H9 (cell line): ENCODE results near the gene ACTN3. TPM values are rescaled to one million over a fixed set of nuclear protein-coding genes. Genes with fewer than 3 reads are reported as not detected.

Experiments
- DNase-seq: peaks from one replicate; pipeline ENCODE4 v3.0.0-alpha.2; 2017
- H2AFZ ChIP-seq: one replicate; pipeline ENCODE4 v1.6.1; 2013; ENCODE audit warnings: mild to moderate bottlenecking, low read length, control low read depth, moderate library complexity
- H2AK5ac ChIP-seq: 2 replicates; pipeline ENCODE4 v1.6.1; 2013; ENCODE audit warnings: low read length, control low read depth, mixed read lengths; ENCODE audit not compliant: insufficient read length
- H2BK120ac ChIP-seq: one replicate; pipeline ENCODE4 v1.6.1; 2013; ENCODE audit warnings: low read depth, mild to moderate bottlenecking, low read length, control low read depth, inconsistent platforms; ENCODE audit not compliant: poor library complexity, severe bottlenecking
- H2BK12ac ChIP-seq: 2 replicates; pipeline ENCODE4 v1.6.1; 2013; ENCODE audit warnings: low read length, control low read depth, mixed read lengths, low read depth; ENCODE audit not compliant: insufficient read length
- H2BK15ac ChIP-seq: 2 replicates; pipeline ENCODE4 v1.6.1; 2013; ENCODE audit warnings: low read depth, low read length, control low read depth
- H2BK20ac ChIP-seq: one replicate; pipeline ENCODE4 v1.6.1; 2013; ENCODE audit warnings: low read depth, mild to moderate bottlenecking, low read length, control low read depth, inconsistent platforms; ENCODE audit not compliant: poor library complexity, severe bottlenecking
- H2BK5ac ChIP-seq: 2 replicates; pipeline ENCODE4 v1.6.1; 2013; ENCODE audit warnings: low read length, control low read depth, mixed read lengths; ENCODE audit not compliant: insufficient read length
- H3K14ac ChIP-seq: 2 replicates; pipeline ENCODE4 v1.6.1; 2013; ENCODE audit warnings: low read length, control low read depth; ENCODE audit not compliant: insufficient read depth
- H3K18ac ChIP-seq: 2 replicates; pipeline ENCODE4 v1.6.1; 2013; ENCODE audit warnings: low read depth, mild to moderate bottlenecking, mixed read lengths, low read length, control low read depth; ENCODE audit not compliant: insufficient read length
- H3K23ac ChIP-seq: 2 replicates; pipeline ENCODE4 v1.6.1; 2013; ENCODE audit warnings: low read length, control low read depth, mixed read lengths, low read depth; ENCODE audit not compliant: insufficient read length
- H3K23me2 ChIP-seq: 2 replicates; pipeline ENCODE4 v1.6.1; 2013; ENCODE audit warnings: low read depth, mild to moderate bottlenecking, mixed read lengths, low read length, control low read depth; ENCODE audit not compliant: insufficient read length, poor library complexity, severe bottlenecking
- H3K27ac ChIP-seq: 2 replicates; pipeline ENCODE4 v1.5.1; 2013; ENCODE audit warnings: low read length, control low read depth, mixed read lengths, low read depth; ENCODE audit not compliant: insufficient read length
- H3K27me3 ChIP-seq: 2 replicates; pipeline ENCODE4 v1.6.1; 2013; ENCODE audit warnings: low read length, control low read depth, inconsistent platforms; ENCODE audit not compliant: insufficient read depth
- H3K4ac ChIP-seq: 2 replicates; pipeline ENCODE4 v1.6.1; 2013; ENCODE audit warnings: low read depth, mild to moderate bottlenecking, control low read depth, inconsistent platforms, low read length, moderate library complexity
- H3K4me1 ChIP-seq: 2 replicates; pipeline ENCODE4 v1.6.1; 2013; ENCODE audit warnings: low read length, control low read depth, inconsistent platforms; ENCODE audit not compliant: insufficient read depth
- H3K4me2 ChIP-seq: 2 replicates; pipeline ENCODE4 v1.6.1; 2013; ENCODE audit warnings: low read length, control low read depth, mixed read lengths; ENCODE audit not compliant: insufficient read length, insufficient read depth
- H3K56ac ChIP-seq: 2 replicates; pipeline ENCODE4 v1.6.1; 2013; ENCODE audit warnings: low read depth, mild to moderate bottlenecking, mixed read lengths, low read length, control low read depth; ENCODE audit not compliant: insufficient read length
- H3K79me1 ChIP-seq: 2 replicates; pipeline ENCODE4 v1.6.1; 2013; ENCODE audit warnings: low read depth, mild to moderate bottlenecking, moderate library complexity, low read length, control low read depth, inconsistent platforms; ENCODE audit not compliant: insufficient read depth, poor library complexity, severe bottlenecking
- H3K79me2 ChIP-seq: 2 replicates; pipeline ENCODE4 v1.6.1; 2013; ENCODE audit warnings: low read length, control low read depth, inconsistent platforms; ENCODE audit not compliant: insufficient read depth
- H3K9ac ChIP-seq: 2 replicates; pipeline ENCODE4 v1.6.1; 2013; ENCODE audit warnings: low read length, control low read depth, mixed read lengths; ENCODE audit not compliant: insufficient read length; ENCODE audit errors: extremely low read depth
- H3K9me3 ChIP-seq: one replicate; pipeline ENCODE4 v1.6.1; 2013; ENCODE audit warnings: low read depth, low read length, inconsistent platforms; ENCODE audit not compliant: control insufficient read depth
- H3T11ph ChIP-seq: one replicate; pipeline ENCODE4 v1.6.1; 2013; ENCODE audit warnings: mild to moderate bottlenecking, low read length, control low read depth, inconsistent platforms
- H4K20me1 ChIP-seq: one replicate; pipeline ENCODE4 v1.6.1; 2013; ENCODE audit not compliant: control insufficient read depth, insufficient read length, insufficient read depth
- H4K5ac ChIP-seq: 2 replicates; pipeline ENCODE4 v1.6.1; 2013; ENCODE audit warnings: low read depth, mild to moderate bottlenecking, mixed read lengths, low read length, control low read depth; ENCODE audit not compliant: insufficient read length
- H4K8ac ChIP-seq: replicated peaks from 2 replicates; pipeline ENCODE4 v1.6.1; 2013; ENCODE audit warnings: low read length, control low read depth, mixed read lengths, low read depth; ENCODE audit not compliant: insufficient read length
- H4K91ac ChIP-seq: 2 replicates; pipeline ENCODE4 v1.6.1; 2013; ENCODE audit warnings: low read depth, mild to moderate bottlenecking, moderate library complexity, mixed read lengths, low read length, control low read depth; ENCODE audit not compliant: insufficient read length
- H3K27ac Mint-ChIP-seq, 3 experiments: 2 replicates in 2 of 3; 3 replicates in 1 of 3; pipeline ENCODE4 v1.8.0; 2020 to 2021; ENCODE audit warnings: mixed read lengths in 3 of 3, mild to moderate bottlenecking in 1 of 3, moderate library complexity in 1 of 3
- H3K27me3 Mint-ChIP-seq: 2 replicates; pipeline ENCODE4 v1.8.0; 2021; ENCODE audit warnings: low read depth, mild to moderate bottlenecking, moderate library complexity, mixed read lengths
- H3K36me3 Mint-ChIP-seq, 3 experiments: 2 replicates in 2 of 3; 3 replicates in 1 of 3; pipeline ENCODE4 v1.8.0; 2020 to 2021; ENCODE audit warnings: low read depth in 3 of 3, mixed read lengths in 3 of 3; ENCODE audit not compliant: insufficient read depth in 1 of 3
- H3K4me1 Mint-ChIP-seq, 2 experiments: 2 replicates each; pipeline ENCODE4 v1.8.0; 2020; ENCODE audit warnings: mixed read lengths in 2 of 2
- H3K4me3 Mint-ChIP-seq, 2 experiments: 2 replicates in 1 of 2; 3 replicates in 1 of 2; pipeline ENCODE4 v1.8.0; 2020 to 2021; ENCODE audit warnings: mild to moderate bottlenecking in 2 of 2, mixed read lengths in 2 of 2, moderate library complexity in 1 of 2
- H3K9me3 Mint-ChIP-seq, 2 experiments: 2 replicates in 1 of 2; 3 replicates in 1 of 2; pipeline ENCODE4 v1.8.0; 2020; ENCODE audit warnings: mild to moderate bottlenecking in 2 of 2, mixed read lengths in 2 of 2, moderate library complexity in 1 of 2
- WGBS: extraction: QIAGEN DNeasy Blood & Tissue Kit; methylation state at CpG from one replicate; pipeline ENCODE4 v1.1.7; 2013; ENCODE audit warnings: missing lambda C conversion rate, low lambda C conversion rate, mixed read lengths; ENCODE audit not compliant: insufficient read length; ENCODE audit errors: extremely low coverage; 5-methylcytosine and 5-hydroxymethylcytosine counted together
- total RNA-seq: library from RNA; stranded (reverse); gene quantifications from 2 replicates; pipeline ENCODE4 v1.2.1, GENCODE V29; 2021
- TF ChIP-seq, protein P1 (sequence below): fragments of 200-600 bp; sonication (generic); conservative IDR thresholded peaks from 3 replicates; pipeline ENCODE4 v1.8.0; 2021; ENCODE audit warnings: antibody characterized with exemption, mild to moderate bottlenecking

Gene ACTN3
- total RNA-seq, 1 experiment from 2014 or later = 45.7 TPM

- no peak overlapping the region for H4K5ac ChIP-seq
- no peak overlapping the region for H3K27ac Mint-ChIP-seq
- no CpG with 5 or more reads among the region's 7 CpGs for WGBS
Observed at GRCh38 chr11:66556086-66556485, 9.4 kb downstream of the ACTN3 start.

More at GRCh38 chr11:66556086-66556485, 9.4 kb downstream of the ACTN3 start:
- no peak for DNase-seq
- H3K4me1 Mint-ChIP-seq = peaks cover 0 to 6% of the 10 kb centered on the region in 2 experiments; a peak in 1 of 4 replicates
- Histone ChIP-seq H3K79me2 (no peaks in the 10 kb centered on the region), H2BK120ac (no peak overlapping the region), H2BK15ac (no peak overlapping the region), H3K4ac (no peak overlapping the region), H4K8ac (no peak overlapping the region), H3K79me1 (no peaks in the 10 kb centered on the region), H3K4me2 (no peak overlapping the region), H2BK12ac (no peak overlapping the region), H4K91ac (no peak overlapping the region), H3K18ac (no peak overlapping the region), H3K23ac (no peak overlapping the region), H2AK5ac (no peak overlapping the region), H4K20me1 (no peaks in the 10 kb centered on the region), H3K23me2 (peaks cover 2% of the 10 kb centered on the region), H3K14ac (no peak overlapping the region), H3K4me1 (no peaks in the 10 kb centered on the region), H3K9ac (no peak overlapping the region), H2BK5ac (no peak overlapping the region), H3K56ac (no peak overlapping the region), H2AFZ (no peak overlapping the region), H3K9me3 (no peaks in the 10 kb centered on the region), H3T11ph (no peak overlapping the region), H3K27me3 (no peaks in the 10 kb centered on the region), H2BK20ac (no peak overlapping the region), H3K27ac (no peak overlapping the region)
- no peak overlapping the region for H3K4me3 Mint-ChIP-seq
- H3K9me3 Mint-ChIP-seq = no peaks in the 10 kb centered on the region; a peak in 1 of 5 replicates
- TF ChIP-seq, protein P1, sequence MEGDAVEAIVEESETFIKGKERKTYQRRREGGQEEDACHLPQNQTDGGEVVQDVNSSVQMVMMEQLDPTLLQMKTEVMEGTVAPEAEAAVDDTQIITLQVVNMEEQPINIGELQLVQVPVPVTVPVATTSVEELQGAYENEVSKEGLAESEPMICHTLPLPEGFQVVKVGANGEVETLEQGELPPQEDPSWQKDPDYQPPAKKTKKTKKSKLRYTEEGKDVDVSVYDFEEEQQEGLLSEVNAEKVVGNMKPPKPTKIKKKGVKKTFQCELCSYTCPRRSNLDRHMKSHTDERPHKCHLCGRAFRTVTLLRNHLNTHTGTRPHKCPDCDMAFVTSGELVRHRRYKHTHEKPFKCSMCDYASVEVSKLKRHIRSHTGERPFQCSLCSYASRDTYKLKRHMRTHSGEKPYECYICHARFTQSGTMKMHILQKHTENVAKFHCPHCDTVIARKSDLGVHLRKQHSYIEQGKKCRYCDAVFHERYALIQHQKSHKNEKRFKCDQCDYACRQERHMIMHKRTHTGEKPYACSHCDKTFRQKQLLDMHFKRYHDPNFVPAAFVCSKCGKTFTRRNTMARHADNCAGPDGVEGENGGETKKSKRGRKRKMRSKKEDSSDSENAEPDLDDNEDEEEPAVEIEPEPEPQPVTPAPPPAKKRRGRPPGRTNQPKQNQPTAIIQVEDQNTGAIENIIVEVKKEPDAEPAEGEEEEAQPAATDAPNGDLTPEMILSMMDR = no peak
- H3K36me3 Mint-ChIP-seq = peaks cover 17 to 72% (median 65%) of the 10 kb centered on the region in 3 experiments; a peak in 6 of 7 replicates
- no peaks in the 10 kb centered on the region for H3K27me3 Mint-ChIP-seq
